Small intestine (tissue), 7 donors: ENCODE measurements around the gene TRIM47. TPM values are rescaled to one million over a fixed set of nuclear protein-coding genes. Genes with fewer than 3 reads are reported as not detected.
"Not testable (repeated sequence)": the region's sequence is repeated elsewhere in the genome, so short reads cannot be mapped to it uniquely, and the experiment has no call there.

Experiments
- DNase-seq, 2 donors: peaks; one replicate each; pipeline versions ENCODE4 v3.0.0 to v3.0.0-alpha.2; 2013
- FAIRE-seq: peaks from 2 replicates; lab custom pipeline; 2012; peaks lifted over from hg19 to GRCh38; lab: Jason Lieb, UNC
- H3K27ac ChIP-seq, 3 donors: one replicate each; pipeline ENCODE4 v1.5.1; 2013; ENCODE audit warnings: low read length in 2 of 3, mild to moderate bottlenecking in 2 of 3, control low read depth in 1 of 3, inconsistent platforms in 1 of 3, low read depth in 1 of 3, moderate library complexity in 1 of 3
- H3K27me3 ChIP-seq, 3 donors: one replicate each; pipeline ENCODE4 v1.6.1; 2013; ENCODE audit warnings: low read length in 3 of 3, inconsistent platforms in 1 of 3; ENCODE audit not compliant: control insufficient read depth in 3 of 3, insufficient read depth in 3 of 3
- H3K36me3 ChIP-seq, 3 donors: one replicate each; pipeline ENCODE4 v1.6.1; 2013; ENCODE audit warnings: low read length in 3 of 3, inconsistent platforms in 1 of 3, low read depth in 1 of 3, mild to moderate bottlenecking in 1 of 3, moderate library complexity in 1 of 3; ENCODE audit not compliant: control insufficient read depth in 3 of 3, insufficient read depth in 2 of 3
- H3K4me1 ChIP-seq, 3 donors: one replicate each; pipeline ENCODE4 v1.6.1; 2013; ENCODE audit warnings: low read length in 2 of 3, inconsistent platforms in 1 of 3, low read depth in 1 of 3, mild to moderate bottlenecking in 1 of 3, moderate library complexity in 1 of 3; ENCODE audit not compliant: control insufficient read depth in 3 of 3, insufficient read depth in 2 of 3
- H3K4me3 ChIP-seq, 3 donors: one replicate each; pipeline ENCODE4 v1.5.1; 2013; ENCODE audit warnings: low read length in 3 of 3, control low read depth in 1 of 3, inconsistent platforms in 1 of 3, low read depth in 1 of 3, mild to moderate bottlenecking in 1 of 3, moderate library complexity in 1 of 3
- H3K9me3 ChIP-seq, 2 donors: one replicate each; pipeline ENCODE4 v1.6.1; 2013; ENCODE audit warnings: low read depth in 1 of 2, low read length in 1 of 2; ENCODE audit not compliant: control insufficient read depth in 2 of 2, insufficient read depth in 1 of 2
- WGBS, 3 donors: extraction: QIAGEN DNeasy Blood & Tissue Kit; methylation state at CpG; one replicate each; pipeline ENCODE4 v1.1.7; 2013; 5-methylcytosine and 5-hydroxymethylcytosine counted together
- polyA plus RNA-seq, 4 donors: library from polyadenylated mRNA; stranded (reverse) in 3 of 4; unstranded in 1 of 4; fragments of 200-250 nt in 3 of 4; fragments of 120-200 nt in 1 of 4; gene quantifications; one replicate each; pipeline versions ENCODE4 v1.2.1 to v1.2.3, GENCODE V29; 2013
- donor health status: healthy with polysubstance abuse.
- donor health status: control.
- donor health status: control.
- donor health status: Bipolar disorder and iron deficiency.
- donor health status: healthy.

Gene TRIM47
- polyA plus RNA-seq, 4 donors: 4.9 to 63.3 (median 43.8) TPM

DNA sequence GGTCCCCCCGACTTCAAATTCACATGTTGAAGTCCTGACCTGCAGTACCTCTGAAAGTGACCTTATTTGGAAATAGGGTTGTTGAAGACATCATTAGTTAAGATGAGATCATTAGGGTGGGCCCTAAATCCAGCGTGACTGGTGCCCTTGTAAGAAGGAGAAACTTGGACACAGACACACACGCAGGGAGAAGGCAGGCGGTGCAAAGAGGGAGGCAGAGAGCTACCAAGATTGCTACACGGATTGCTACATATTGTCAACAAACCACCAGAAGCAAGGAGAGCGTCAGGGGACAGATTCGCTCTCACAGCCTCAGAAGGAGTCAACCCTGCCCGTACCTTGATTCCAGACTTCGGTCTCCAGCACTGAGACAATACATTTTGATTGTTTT is 16.5 kb downstream of the TRIM47 start:
- FAIRE-seq: no peak
- Histone ChIP-seq H3K27ac (peak overlapping the region in 1 of 3 donors; percentile 66), H3K4me1 (peaks cover 0 to 5% (median 3%) of the 10 kb centered on the region in 3 donors)

DNA sequence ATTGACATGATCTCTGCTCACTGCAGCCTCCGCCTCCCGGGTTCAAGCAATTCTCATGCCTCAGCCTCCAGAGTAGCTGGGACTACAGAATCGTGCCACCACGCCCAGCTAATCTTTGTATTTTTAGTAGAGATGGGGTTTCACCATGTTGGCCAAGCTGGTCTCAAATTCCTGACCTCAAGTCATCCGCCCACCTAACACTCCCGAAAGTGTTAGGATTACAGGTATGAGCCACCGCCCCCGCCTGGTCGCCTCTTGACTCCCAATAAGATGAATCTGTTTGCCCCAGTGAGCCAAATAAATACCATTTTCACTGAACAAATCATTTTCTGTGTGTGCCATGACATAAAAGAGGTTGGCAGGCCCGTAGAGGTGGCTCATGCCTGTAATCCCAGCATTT is 19.0 kb downstream of the TRIM47 start:
- not testable (repeated sequence) for H3K36me3 ChIP-seq, H3K4me3 ChIP-seq, DNase-seq, FAIRE-seq, H3K9me3 ChIP-seq, H3K27me3 ChIP-seq
- Histone ChIP-seq H3K27ac (peak overlapping the region in 1 of 3 donors; percentile 87), H3K4me1 (peaks cover 0 to 13% (median 4%) of the 10 kb centered on the region in 3 donors)
- WGBS, 3 donors: 78 to 88% (median 85%) methylated on average over 10 of the region's 10 CpGs

More for the DNA sequence above, 16.5 kb downstream of the TRIM47 start:
- WGBS, 3 donors: 81 to 90% (median 81%) methylated on average over 9 of the region's 9 CpGs
- DNase-seq: no peak
- no peaks in the 10 kb centered on the region for H3K9me3 ChIP-seq
- H3K27me3 ChIP-seq: no peaks in the 10 kb centered on the region
- H3K36me3 ChIP-seq: no peaks in the 10 kb centered on the region
- H3K4me3 ChIP-seq: no peak overlapping the region

GRCh38 chr17:75856062-75856756 is 22.2 kb downstream of the TRIM47 start:
- WGBS, 3 donors: 1 to 2% (median 1%) methylated on average over 24 of the region's 24 CpGs
- Histone ChIP-seq H3K4me3 (peak overlapping the region; percentile 63 to 95 (median 91)), H3K27ac (peak overlapping the region; percentile 93 to 97 (median 96)), H3K9me3 (no peaks in the 10 kb centered on the region), H3K27me3 (no peaks in the 10 kb centered on the region), H3K4me1 (peaks cover 0 to 14% (median 6%) of the 10 kb centered on the region in 3 donors), H3K36me3 (peaks cover 0 to 11% (median 2%) of the 10 kb centered on the region in 3 donors)
- no peak for DNase-seq
- FAIRE-seq: no peak

DNA sequence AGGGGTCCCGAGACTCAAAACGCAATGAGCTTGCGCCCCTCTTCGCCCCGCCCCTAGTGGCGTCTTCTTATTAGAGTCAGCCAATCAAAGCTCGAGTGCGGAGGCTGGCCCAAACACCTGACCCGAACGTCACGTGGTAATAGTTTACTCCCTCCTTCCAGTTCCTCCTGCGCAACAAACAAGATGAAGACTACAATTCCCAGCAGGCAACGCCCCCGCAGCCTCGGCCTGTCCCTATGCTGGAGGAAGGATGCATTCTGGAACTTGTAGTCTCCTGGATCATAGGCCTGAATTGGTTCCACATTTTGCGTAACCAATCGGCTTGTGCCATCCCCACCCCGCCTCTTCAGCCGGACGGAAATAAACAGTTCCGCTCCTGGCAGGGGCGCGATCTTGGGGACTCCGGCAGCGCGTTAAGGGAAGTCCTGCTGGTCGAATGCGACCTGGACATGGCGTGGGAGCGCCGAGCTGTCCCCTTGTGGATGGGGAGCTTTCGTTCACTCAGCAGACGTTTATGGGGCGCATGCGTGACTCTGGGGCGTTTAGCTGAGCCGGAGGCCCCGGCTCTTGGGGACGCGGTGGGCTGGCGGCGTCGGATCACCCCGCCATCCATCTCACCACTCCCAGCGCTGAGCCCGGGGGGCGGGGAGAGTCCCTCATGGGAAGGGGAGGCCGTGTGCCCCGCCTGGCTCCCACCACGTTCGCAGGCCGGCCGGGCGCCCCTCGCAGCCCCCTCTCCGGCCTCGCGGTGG is 22.9 kb downstream of the TRIM47 start, which contains the start of gene WBP2:
WBP2 (minus strand) TSS at position 26 of the 752 bp plus-strand sequence. CDS start 38 bp downstream, outside the sequence.
- Histone ChIP-seq H3K4me1 (peaks cover 0 to 14% (median 6%) of the 10 kb centered on the region in 3 donors), H3K9me3 (no peaks in the 10 kb centered on the region)
- peak; percentile 26 for FAIRE-seq

GRCh38 chr17:75854881-75855309 is 23.5 kb downstream of the TRIM47 start:
- peaks cover 0 to 14% (median 6%) of the 10 kb centered on the region in 3 donors for H3K4me1 ChIP-seq
- H3K36me3 ChIP-seq: peaks cover 3 to 24% (median 5%) of the 10 kb centered on the region in 3 donors
- H3K9me3 ChIP-seq: no peaks in the 10 kb centered on the region
- 0 to 1% (median 0%) methylated on average over 19 of the region's 19 CpGs for WGBS, 3 donors
- no peaks in the 10 kb centered on the region for H3K27me3 ChIP-seq
- H3K4me3 ChIP-seq: peak overlapping the region; percentile 65 to 91 (median 72)
- peak overlapping the region; percentile 70 to 86 (median 79) for H3K27ac ChIP-seq
- FAIRE-seq: no peak
- DNase-seq: no peak

More for the DNA sequence above, 22.9 kb downstream of the TRIM47 start, which contains the start of gene WBP2:
- H3K27ac ChIP-seq: peak within 1 kb of the TSS; percentile 93 to 97 (median 96)
- peaks cover 0 to 18% (median 5%) of the 10 kb centered on the region in 3 donors for H3K36me3 ChIP-seq
- 0% methylated on average over 54 to 58 of the region's 58 CpGs for WGBS, 3 donors
- H3K27me3 ChIP-seq: no peaks in the 10 kb centered on the region
- peak within 1 kb of the TSS; percentile 65 to 95 (median 91) for H3K4me3 ChIP-seq
- peak; percentile 99 to 100 for DNase-seq

- 19 to 34% (median 22%) methylated on average over 7 of the region's 7 CpGs for WGBS, 3 donors
These were observed 24.2 kb downstream of the TRIM47 start for GRCh38 chr17:75854101-75854748.

GRCh38 chr17:75853433-75853832 is 24.9 kb downstream of the TRIM47 start:
- FAIRE-seq (no peak), DNase-seq (no peak)
- Histone ChIP-seq H3K36me3 (peaks cover 5 to 39% (median 11%) of the 10 kb centered on the region in 3 donors), H3K4me1 (peaks cover 0 to 18% (median 6%) of the 10 kb centered on the region in 3 donors), H3K9me3 (no peaks in the 10 kb centered on the region), H3K4me3 (no peak overlapping the region), H3K27ac (no peak overlapping the region), H3K27me3 (no peaks in the 10 kb centered on the region)
- 79 to 84% (median 82%) methylated on average over 7 of the region's 7 CpGs for WGBS, 3 donors

More at GRCh38 chr17:75854101-75854748, 24.2 kb downstream of the TRIM47 start:
- H3K9me3 ChIP-seq: no peaks in the 10 kb centered on the region
- peaks cover 5 to 31% (median 8%) of the 10 kb centered on the region in 3 donors for H3K36me3 ChIP-seq
- H3K4me3 ChIP-seq: peak overlapping the region; percentile 65 to 91 (median 72)
- H3K27me3 ChIP-seq: no peaks in the 10 kb centered on the region
- DNase-seq (peak; percentile 37 to 60), FAIRE-seq (no peak)
- H3K27ac ChIP-seq: peak overlapping the region; percentile 27 to 86 (median 70)
- H3K4me1 ChIP-seq: peaks cover 0 to 14% (median 6%) of the 10 kb centered on the region in 3 donors

DNA sequence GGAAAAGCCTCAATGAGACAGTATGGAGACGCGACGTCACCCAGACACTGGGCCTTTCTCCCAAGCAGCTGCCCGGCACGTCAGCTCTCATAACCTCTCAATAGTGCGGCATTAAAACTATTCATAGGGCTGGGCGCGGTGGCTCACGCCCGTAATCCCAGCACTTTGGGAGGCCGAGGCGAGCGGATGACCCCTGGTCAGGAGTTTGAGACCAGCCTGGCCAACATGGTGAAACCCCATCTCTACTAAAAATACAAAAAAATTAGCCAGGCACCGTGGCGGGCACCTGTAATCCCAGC is 26.7 kb downstream of the TRIM47 start:
- DNase-seq, H3K9me3 ChIP-seq, H3K4me3 ChIP-seq, H3K27me3 ChIP-seq, H3K27ac ChIP-seq, FAIRE-seq: not testable (repeated sequence)
- WGBS, 3 donors: 88 to 96% (median 94%) methylated on average over 15 of the region's 15 CpGs
- Histone ChIP-seq H3K4me1 (peaks cover 0 to 34% (median 6%) of the 10 kb centered on the region in 3 donors), H3K36me3 (peaks cover 16 to 57% (median 17%) of the 10 kb centered on the region in 3 donors)
